GM12801 (cell line): ENCODE results near the gene EPN1.

ENCODE experiments used
- TF ChIP-seq, protein P1 (sequence below): IDR thresholded peaks from one replicate; pipeline ENCODE4 v1.5.1; 2011; ENCODE audit warnings: control low read depth; ENCODE audit not compliant: insufficient read length; ENCODE audit errors: extremely low read depth

EPN1 gene

DNA sequence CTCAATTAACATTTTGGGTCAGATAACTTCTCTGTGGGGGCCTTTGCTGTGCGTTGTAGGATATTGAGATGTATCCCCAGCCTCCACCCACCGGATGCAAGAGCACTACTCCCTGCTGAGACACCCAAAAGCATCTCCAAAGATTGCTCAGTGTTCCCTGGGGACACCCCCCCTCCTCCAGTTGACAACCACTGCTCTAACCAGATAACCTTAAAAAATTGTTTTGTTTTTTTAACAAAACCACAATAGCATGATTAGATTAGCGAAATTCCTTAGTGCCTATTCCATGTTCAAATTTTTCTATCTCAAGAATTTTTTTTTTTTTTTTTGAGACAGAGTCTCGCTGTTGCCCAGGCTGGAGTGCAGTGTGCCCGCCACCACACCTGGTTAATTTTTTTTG lies 2.6 kb upstream of the EPN1 start:
- TF ChIP-seq, protein P1, sequence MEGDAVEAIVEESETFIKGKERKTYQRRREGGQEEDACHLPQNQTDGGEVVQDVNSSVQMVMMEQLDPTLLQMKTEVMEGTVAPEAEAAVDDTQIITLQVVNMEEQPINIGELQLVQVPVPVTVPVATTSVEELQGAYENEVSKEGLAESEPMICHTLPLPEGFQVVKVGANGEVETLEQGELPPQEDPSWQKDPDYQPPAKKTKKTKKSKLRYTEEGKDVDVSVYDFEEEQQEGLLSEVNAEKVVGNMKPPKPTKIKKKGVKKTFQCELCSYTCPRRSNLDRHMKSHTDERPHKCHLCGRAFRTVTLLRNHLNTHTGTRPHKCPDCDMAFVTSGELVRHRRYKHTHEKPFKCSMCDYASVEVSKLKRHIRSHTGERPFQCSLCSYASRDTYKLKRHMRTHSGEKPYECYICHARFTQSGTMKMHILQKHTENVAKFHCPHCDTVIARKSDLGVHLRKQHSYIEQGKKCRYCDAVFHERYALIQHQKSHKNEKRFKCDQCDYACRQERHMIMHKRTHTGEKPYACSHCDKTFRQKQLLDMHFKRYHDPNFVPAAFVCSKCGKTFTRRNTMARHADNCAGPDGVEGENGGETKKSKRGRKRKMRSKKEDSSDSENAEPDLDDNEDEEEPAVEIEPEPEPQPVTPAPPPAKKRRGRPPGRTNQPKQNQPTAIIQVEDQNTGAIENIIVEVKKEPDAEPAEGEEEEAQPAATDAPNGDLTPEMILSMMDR, result no peak

DNA sequence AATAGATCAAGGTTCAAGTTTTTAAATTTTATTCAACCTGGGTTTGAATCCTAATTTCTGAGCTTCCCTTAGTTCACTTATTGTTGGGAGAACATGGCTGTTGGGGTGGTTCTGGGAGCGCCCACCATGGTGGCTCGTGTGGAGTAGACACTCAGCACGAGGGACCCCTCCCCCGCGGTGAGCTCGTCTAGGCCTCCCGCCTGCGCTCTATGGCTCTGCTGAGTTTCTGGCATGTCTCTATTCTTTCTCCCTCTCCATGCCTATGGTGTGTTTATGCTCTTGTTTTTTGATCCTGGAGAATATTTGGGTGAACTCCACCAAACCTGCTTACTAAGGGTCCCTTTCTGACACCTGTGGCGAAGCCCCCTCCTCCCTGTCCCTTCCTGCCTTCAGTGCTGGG lies 1.6 kb upstream of the EPN1 start:
- TF ChIP-seq, protein P1, result no peak

DNA sequence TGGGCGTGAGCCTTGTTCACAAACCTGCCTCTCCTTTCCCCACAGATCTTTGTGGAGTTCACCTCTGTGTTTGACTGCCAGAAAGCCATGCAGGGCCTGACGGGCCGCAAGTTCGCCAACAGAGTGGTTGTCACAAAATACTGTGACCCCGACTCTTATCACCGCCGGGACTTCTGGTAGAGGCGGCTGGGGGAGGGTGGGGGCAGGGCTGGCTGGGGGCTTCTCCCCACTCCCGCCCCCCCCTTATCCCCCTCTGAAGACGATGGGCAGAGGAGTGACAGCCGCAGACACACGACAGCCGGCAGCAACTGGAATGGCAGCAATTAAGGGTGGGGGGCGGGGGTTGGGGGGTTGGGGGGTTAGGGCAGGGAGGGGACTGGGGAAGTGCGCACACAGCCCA lies 1.1 kb upstream of the EPN1 start:
- TF ChIP-seq, protein P1, result no peak

DNA sequence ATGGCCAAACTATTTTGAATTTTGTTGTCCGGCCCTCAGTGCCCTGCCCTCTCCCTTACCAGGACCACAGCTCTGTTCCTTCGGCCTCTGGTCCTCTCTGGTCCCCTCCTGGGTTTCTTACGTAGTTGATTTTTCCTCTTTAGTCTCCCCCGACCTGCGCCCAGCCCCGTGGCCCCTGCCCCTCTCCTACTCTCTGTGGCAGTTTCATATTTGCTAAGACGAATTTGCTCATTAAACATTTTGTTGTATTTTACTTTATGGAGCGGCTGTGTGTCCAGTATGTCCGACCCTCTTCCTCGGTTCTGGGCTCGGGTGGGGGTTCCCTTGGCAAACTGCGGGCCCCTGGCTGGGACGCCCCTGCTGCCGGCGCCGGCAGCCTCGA lies 576 bp upstream of the EPN1 start:
- TF ChIP-seq, protein P1, result no peak

DNA sequence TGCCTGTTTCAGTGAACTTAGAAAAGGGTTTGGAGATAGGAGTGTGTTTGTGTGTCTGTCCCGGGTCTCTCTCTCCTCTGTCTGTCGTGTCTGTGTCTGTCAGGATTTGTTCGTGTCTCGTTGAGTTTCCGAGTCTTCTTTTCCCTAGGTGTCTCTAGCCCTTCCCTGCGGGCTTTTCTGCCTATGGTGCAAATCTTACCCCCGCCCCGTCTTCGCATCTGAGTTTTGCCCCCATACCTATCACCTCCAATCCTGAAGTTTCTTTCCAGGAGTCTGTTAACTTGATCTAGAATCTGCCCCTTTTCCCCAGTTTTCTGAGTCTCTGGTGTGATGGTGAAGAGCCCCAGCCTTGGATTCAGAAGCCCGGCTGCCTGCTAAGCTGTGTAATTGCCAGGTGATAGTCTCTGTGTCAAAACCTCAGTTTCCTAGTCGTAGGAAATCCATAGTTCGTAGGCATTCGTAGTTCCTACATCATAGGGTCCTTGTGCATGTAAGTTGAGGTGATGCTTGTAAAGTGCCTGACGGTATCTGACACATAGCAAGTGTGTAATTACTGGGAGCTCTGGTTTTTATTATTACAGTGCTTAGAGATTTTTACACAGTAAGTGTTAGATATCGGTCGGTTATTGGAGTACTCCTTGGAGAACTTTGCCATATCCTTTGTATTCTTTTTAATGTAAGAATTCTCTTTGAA lies 782 bp downstream of the EPN1 start:
- TF ChIP-seq, protein P1, result no peak

DNA sequence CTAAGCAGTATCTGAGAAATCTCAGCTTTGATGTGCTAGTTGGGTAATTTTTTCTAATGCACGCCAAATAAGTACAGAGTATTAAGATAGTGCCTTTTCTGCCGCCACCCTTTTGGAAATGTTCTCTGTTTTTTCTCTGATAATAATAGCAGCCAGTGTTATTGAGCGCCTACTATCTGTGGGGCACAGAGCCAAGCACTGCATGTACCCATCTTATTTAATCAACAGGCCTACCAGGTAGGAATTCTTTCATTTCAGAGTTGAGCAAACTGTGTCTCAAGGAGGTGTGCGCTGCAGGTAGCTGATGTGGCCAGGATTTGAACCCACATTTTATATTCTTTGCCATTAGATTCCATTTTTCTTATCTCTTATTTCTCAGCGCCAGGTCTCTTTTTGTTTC lies 1.4 kb downstream of the EPN1 start:
- TF ChIP-seq, protein P1, result no peak

DNA sequence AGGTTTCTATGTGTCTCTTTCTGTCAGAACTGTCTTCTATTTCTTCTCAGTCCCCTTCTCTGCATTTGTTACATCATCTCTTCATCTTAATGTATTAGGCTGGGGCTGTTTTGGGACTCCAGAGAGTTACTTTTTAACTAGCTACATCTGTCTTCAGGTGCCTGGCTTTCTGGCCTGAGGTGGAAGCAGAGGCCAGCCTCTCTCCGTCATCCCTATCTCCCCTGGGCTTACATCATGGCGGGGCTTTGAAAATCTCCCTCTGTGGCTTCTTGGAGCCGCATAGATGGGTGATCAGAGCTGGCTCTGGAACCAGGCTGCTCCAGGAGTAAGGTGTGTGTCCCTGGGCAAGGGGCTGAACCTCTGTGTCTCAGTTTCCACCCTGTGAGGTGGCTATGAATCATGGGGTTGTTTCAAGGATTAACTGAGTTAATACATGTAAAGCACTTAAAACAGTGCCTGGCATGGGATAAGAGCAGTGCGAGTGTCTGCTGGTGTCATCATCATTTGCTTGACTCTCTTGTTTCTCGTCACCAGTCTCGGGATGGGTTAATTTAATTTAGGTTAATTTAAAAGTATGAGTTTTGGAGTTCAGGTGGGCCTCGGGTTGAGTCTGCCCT lies 2.0 kb downstream of the EPN1 start:
- TF ChIP-seq, protein P1, result no peak
